ENCODE measurements around the gene PKIG.

DNA sequence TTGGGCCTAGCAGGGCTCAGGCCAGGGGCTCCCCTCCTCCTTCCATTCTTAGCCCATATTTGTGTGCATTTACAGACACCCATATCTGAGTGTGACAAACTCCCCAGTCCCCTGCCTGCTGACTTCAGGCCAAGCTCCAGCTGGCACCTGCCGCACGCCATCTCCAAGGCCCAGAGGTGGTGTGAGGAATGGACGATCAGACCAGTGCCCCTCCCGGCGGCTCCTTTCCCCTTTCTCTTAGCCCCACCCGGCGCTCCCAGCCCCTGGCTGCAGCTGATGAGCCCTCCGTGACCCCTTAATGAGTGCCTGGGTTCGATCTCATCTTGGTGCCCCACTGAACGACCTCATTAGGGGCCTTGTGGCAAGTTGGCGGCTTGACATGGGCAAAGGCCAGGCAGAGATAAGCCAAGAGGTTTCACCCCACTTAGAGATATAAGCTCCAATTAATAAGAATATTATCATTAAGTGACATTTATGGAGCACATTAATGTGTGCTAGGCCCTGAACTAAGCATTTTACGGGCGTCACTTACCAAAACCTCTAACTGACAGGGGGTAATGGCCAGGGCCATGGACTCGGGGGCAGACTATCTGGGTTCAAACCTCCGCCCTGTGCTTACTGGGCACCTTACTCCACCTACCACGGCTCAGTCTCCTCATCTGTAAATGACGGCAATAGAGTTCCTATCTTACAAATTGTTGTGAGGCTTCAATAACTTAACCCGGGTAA, 51.7 kb downstream of the PKIG start:
- TF ChIP-seq, protein P1, sequence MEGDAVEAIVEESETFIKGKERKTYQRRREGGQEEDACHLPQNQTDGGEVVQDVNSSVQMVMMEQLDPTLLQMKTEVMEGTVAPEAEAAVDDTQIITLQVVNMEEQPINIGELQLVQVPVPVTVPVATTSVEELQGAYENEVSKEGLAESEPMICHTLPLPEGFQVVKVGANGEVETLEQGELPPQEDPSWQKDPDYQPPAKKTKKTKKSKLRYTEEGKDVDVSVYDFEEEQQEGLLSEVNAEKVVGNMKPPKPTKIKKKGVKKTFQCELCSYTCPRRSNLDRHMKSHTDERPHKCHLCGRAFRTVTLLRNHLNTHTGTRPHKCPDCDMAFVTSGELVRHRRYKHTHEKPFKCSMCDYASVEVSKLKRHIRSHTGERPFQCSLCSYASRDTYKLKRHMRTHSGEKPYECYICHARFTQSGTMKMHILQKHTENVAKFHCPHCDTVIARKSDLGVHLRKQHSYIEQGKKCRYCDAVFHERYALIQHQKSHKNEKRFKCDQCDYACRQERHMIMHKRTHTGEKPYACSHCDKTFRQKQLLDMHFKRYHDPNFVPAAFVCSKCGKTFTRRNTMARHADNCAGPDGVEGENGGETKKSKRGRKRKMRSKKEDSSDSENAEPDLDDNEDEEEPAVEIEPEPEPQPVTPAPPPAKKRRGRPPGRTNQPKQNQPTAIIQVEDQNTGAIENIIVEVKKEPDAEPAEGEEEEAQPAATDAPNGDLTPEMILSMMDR (IDR thresholded peaks at IDR 0.05 in 4 of 5, conservative IDR thresholded peaks at IDR 0.05 in 1 of 5) = no peak
- no peak for TF ChIP-seq POLR2A (IDR thresholded peaks at IDR 0.05)

Data from gastrocnemius medialis (tissue), 4 donors.